WI38 (cell line): ENCODE measurements around the gene PLN.

Experiments
- H3K4me3 ChIP-seq: 2 replicates; pipeline ENCODE4 v1.5.1; 2011; ENCODE audit warnings: low read depth, mild to moderate bottlenecking, control low read depth, low read length
- TF ChIP-seq, protein P1 (sequence below): IDR thresholded peaks from 2 replicates; pipeline ENCODE4 v1.5.1; 2012; ENCODE audit warnings: low read depth, mild to moderate bottlenecking, control low read depth, low read length

PLN gene

GRCh38 chr6:118537574-118537973 lies 10.5 kb upstream of the PLN start:
- H3K4me3 ChIP-seq, result no peak overlapping the region
- TF ChIP-seq, protein P1, sequence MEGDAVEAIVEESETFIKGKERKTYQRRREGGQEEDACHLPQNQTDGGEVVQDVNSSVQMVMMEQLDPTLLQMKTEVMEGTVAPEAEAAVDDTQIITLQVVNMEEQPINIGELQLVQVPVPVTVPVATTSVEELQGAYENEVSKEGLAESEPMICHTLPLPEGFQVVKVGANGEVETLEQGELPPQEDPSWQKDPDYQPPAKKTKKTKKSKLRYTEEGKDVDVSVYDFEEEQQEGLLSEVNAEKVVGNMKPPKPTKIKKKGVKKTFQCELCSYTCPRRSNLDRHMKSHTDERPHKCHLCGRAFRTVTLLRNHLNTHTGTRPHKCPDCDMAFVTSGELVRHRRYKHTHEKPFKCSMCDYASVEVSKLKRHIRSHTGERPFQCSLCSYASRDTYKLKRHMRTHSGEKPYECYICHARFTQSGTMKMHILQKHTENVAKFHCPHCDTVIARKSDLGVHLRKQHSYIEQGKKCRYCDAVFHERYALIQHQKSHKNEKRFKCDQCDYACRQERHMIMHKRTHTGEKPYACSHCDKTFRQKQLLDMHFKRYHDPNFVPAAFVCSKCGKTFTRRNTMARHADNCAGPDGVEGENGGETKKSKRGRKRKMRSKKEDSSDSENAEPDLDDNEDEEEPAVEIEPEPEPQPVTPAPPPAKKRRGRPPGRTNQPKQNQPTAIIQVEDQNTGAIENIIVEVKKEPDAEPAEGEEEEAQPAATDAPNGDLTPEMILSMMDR, result no peak

GRCh38 chr6:118542184-118542952 lies 5.7 kb upstream of the PLN start:
- TF ChIP-seq, protein P1, result no peak
- no peak overlapping the region for H3K4me3 ChIP-seq

DNA sequence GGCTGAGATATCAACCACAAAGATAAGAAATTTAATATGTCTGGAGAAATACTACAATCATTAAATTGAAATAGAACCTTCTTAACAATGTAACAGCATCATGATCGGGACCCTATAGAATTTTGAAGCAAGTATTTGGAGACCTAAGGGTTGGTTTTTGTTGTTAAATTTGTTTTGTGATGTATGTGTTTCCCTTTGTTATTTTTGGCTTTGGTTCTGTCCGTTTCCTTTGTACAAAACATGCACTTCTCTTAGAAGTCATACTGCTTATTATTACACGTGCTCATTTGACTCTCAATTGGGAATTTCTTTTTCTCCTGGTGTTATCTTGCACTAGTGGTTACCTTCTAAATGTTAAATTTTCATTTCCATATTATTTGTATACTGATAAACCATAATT lies 4.0 kb upstream of the PLN start:
- no peak overlapping the region for H3K4me3 ChIP-seq
- TF ChIP-seq, protein P1, result no peak

DNA sequence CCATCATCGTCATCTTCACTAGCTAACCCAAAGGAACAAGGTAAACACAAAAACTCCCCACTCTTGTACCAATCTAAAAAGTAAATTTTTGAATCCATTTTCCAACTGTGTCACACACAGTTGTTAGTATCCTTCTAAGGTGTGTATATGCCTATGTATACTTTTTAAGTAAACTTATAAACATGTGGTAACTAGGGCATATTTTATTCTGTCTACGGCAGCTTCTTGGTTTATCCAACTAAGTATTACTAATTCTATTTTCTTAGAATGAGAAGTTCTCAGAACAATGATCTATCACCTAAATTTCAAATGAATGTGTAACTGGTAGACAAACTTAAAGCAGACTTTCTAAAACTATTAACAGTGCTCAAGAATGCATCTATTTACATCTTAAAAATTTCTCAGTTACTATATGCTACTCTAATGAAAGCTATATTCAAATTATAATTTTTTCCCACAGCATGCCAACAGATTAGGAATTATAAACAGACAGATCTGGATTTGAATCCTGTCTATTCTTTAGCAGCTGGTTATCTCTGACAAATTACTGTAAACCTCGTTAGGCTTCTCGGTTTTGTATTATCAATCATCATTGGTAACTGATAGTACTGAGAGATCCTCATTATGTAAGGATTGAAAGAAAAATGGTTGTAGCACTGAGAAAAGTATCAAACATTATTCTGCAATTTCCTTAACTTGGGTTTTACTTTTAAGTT lies 1.8 kb upstream of the PLN start:
- H3K4me3 ChIP-seq, result no peak overlapping the region
- TF ChIP-seq, protein P1, result no peak

DNA sequence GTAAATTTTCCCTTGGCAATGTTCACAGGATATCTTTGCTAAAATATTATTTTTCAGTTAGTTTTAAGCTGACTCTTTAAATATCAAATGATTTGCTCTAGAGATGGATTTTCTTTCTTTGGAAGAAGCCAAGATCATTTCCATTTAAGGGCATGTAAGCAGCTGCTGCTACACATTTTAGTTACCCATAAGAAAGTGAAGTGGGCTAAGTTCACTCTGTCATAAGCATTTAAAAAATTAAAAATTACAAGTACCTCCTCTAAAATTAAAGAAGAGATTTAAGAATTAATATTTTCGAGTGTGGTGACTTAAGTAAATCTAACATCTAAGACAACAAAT lies 1.2 kb upstream of the PLN start:
- H3K4me3 ChIP-seq, result no peak overlapping the region
- TF ChIP-seq, protein P1, result no peak

GRCh38 chr6:118548613-118549012 lies 517 bp downstream of the PLN start:
- TF ChIP-seq, protein P1, result no peak
- no peak overlapping the region for H3K4me3 ChIP-seq
